Spinal cord (tissue), 10 donors: ENCODE data around the gene ALDOC. TPM values are rescaled to one million over a fixed set of nuclear protein-coding genes. Genes with fewer than 3 reads are reported as not detected.

Experiments
- DNase-seq, 6 donors: peaks; one replicate each; pipeline versions ENCODE4 v3.0.0 to v3.0.0-alpha.2; 2013 to 2015; ENCODE audit warnings: low spot score in 6 of 6, low read depth in 4 of 6
- H3K27ac ChIP-seq: one replicate; pipeline ENCODE4 v1.5.1; 2013; ENCODE audit warnings: low read depth, low read length, control low read depth
- H3K27me3 ChIP-seq: one replicate; pipeline ENCODE4 v1.6.1; 2013; ENCODE audit warnings: low read length; ENCODE audit not compliant: control insufficient read depth, insufficient read depth
- H3K36me3 ChIP-seq: one replicate; pipeline ENCODE4 v1.6.1; 2013; ENCODE audit warnings: low read length; ENCODE audit not compliant: control insufficient read depth, insufficient read depth
- H3K4me1 ChIP-seq: one replicate; pipeline ENCODE4 v1.6.1; 2013; ENCODE audit warnings: low read length; ENCODE audit not compliant: control insufficient read depth, insufficient read depth
- H3K4me3 ChIP-seq: one replicate; pipeline ENCODE4 v1.5.1; 2013; ENCODE audit warnings: low read depth, low read length, control low read depth
- H3K9me3 ChIP-seq: one replicate; pipeline ENCODE4 v1.6.1; 2013; ENCODE audit warnings: low read length; ENCODE audit not compliant: control insufficient read depth, insufficient read depth
- WGBS: methylation state at CpG from one replicate; pipeline ENCODE4 v1.1.5; 2013; ENCODE audit warnings: missing lambda C conversion rate; ENCODE audit not compliant: insufficient coverage; 5-methylcytosine and 5-hydroxymethylcytosine counted together
- polyA plus RNA-seq, 2 donors: library from polyadenylated mRNA; unstranded; fragments of 120-200 nt; gene quantifications; one replicate each; pipeline ENCODE4 v1.2.1, GENCODE V29; 2013; ENCODE audit not compliant: insufficient read length in 2 of 2
- total RNA-seq, 2 donors: library from RNA; depleted of rRNA in 1 of 2; stranded (reverse); fragments of 120-200 nt in 1 of 2; fragments of >200 nt in 1 of 2; gene quantifications; one replicate each; pipeline versions ENCODE4 v1.2.3 to v1.2.4, GENCODE V29; 2013 to 2014
- donor health status: healthy.

ALDOC gene
- total and polyA plus RNA-seq, 4 donors, result 217 to 674 (median 598) TPM

GRCh38 chr17:28537219-28537610 is 39.5 kb downstream of the ALDOC start:
- 79% methylated on average over 12 of the region's 12 CpGs for WGBS
- H3K27ac ChIP-seq, result no peak overlapping the region
- no peak overlapping the region for H3K4me3 ChIP-seq
- no peak for DNase-seq
- no peaks in the 10 kb centered on the region for H3K36me3 ChIP-seq
- H3K9me3 ChIP-seq, result no peaks in the 10 kb centered on the region
- H3K4me1 ChIP-seq, result no peaks in the 10 kb centered on the region
- H3K27me3 ChIP-seq, result no peaks in the 10 kb centered on the region

DNA sequence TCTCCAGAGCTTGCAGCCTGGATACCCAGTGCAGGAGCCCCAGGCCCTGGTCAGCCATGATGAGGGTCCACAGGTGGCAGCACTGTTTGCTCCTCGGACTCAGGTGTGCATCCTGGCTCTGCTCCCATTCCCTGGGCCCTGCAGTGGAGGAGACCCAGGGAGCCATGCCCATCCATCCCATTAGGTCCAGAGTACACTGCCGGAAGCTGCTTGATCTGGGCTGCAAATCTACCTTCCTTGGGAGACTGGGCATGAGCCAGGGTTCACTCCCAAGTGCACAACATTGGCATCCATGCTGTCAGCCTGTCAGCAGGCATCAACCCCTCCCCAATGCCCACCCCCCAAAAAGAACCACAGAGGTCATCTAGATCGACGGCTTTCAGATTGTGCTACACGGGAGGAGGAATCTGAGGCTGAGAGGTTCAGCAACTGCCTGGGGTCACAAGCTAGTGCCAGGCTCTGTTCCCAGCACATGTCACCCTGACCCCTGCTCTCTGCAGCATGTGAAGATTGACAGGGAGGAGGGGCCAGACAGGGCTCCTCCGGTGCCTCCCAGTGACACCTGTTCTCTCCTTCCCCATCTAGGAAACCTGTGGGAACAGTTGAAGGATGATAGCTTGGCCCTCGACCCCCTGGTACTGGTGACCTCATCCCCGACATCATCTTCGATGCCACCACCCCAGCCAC is 40.0 kb downstream of the ALDOC start:
- no peak for DNase-seq
- 66% methylated on average over 7 of the region's 9 CpGs for WGBS
- H3K4me3 ChIP-seq, result no peak overlapping the region
- H3K27ac ChIP-seq, result no peak overlapping the region
- H3K27me3 ChIP-seq, result no peaks in the 10 kb centered on the region
- no peaks in the 10 kb centered on the region for H3K4me1 ChIP-seq
- no peaks in the 10 kb centered on the region for H3K9me3 ChIP-seq
- no peaks in the 10 kb centered on the region for H3K36me3 ChIP-seq

GRCh38 chr17:28534740-28535375 is 41.8 kb downstream of the ALDOC start:
- Histone ChIP-seq H3K4me3 (no peak overlapping the region), H3K27me3 (no peaks in the 10 kb centered on the region), H3K27ac (no peak overlapping the region), H3K4me1 (no peaks in the 10 kb centered on the region), H3K9me3 (no peaks in the 10 kb centered on the region), H3K36me3 (no peaks in the 10 kb centered on the region)
- WGBS, result 87% methylated on average over 9 of the region's 11 CpGs
- no peak for DNase-seq

- 66% methylated on average over 16 of the region's 16 CpGs for WGBS
- Histone ChIP-seq H3K27me3 (no peaks in the 10 kb centered on the region), H3K4me1 (peaks cover 11% of the 10 kb centered on the region), H3K9me3 (no peaks in the 10 kb centered on the region), H3K4me3 (no peak overlapping the region), H3K27ac (no peak overlapping the region), H3K36me3 (no peaks in the 10 kb centered on the region)
- no peak for DNase-seq
These were observed 43.4 kb downstream of the ALDOC start for GRCh38 chr17:28533091-28533807.

DNA sequence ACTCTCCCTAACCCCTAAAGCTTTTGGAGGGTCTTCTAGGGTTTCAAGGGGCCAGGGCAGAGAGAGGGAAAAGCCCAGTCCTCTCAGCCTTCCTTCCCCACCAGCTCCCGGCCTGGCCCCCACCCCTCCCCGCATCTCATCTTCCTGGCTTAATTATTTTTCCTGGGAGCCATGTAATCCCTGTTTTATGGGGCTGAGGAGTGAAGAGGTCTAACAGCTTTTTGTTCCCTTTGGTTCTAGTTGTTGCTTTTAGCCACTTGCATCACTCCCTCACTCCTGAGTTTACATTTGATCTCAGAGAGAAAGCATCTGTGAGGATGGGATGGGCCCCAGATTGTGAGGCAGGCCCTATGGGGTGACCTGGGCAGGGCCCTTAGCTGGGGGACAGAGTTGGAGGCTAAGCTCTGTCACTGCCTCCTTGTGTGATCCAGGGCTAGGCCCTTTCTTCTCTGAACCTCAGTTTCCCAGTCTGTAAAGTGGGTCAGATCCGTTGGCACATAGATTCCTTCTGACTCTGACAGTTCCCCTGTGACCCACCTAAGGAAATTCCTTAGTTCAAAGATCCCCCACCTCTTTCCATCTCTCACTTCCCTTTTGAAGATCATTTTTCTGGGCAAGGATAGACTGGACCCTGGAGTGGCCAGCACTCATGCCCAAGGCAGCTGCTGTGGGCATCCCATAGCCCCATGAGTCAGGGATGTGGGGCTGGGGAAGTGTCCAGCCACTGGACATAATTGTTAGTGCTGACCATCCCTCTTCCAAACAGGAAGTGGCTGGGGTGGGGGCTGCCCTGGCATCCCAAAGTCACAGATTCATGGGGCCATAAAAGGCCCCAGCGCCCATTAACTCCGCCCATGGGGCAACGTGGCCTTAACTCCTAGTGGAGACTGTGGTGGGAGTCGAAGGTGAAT is 44.4 kb downstream of the ALDOC start:
- H3K36me3 ChIP-seq, result no peaks in the 10 kb centered on the region
- 62% methylated on average over 5 of the region's 7 CpGs for WGBS

GRCh38 chr17:28530926-28531325 is 45.8 kb downstream of the ALDOC start:
- peaks cover 11% of the 10 kb centered on the region for H3K4me1 ChIP-seq
- H3K36me3 ChIP-seq, result no peaks in the 10 kb centered on the region
- H3K4me3 ChIP-seq, result no peak overlapping the region
- 92% methylated on average over 5 of the region's 7 CpGs for whole genome bisulfite sequencing
- DNase-seq, result no peak
- H3K9me3 ChIP-seq, result no peaks in the 10 kb centered on the region
- no peak overlapping the region for H3K27ac ChIP-seq
- H3K27me3 ChIP-seq, result no peaks in the 10 kb centered on the region

More for the DNA sequence above, 44.4 kb downstream of the ALDOC start:
- no peaks in the 10 kb centered on the region for H3K27me3 ChIP-seq
- no peak for DNase-seq
- H3K4me1 ChIP-seq, result peaks cover 11% of the 10 kb centered on the region
- H3K4me3 ChIP-seq, result no peak overlapping the region
- no peaks in the 10 kb centered on the region for H3K9me3 ChIP-seq
- no peak overlapping the region for H3K27ac ChIP-seq

DNA sequence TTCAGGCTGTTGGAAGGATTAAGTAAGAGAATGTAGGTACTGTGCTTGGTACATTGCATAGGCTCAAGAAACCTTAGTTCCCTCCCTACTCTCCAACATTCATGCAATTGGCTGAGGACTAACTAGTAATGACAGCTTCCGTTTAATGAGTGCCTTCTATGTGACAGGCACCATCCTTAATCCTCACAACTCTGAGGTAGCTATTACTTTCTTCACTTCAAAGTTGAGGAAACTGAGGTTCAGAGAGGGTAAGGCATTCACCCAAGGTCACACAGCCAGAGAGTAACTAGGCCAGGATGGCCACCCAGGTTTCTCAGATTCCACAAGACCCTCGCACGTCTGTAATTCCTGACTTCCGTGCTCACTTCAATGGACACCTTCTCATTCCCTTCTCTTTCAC is 46.4 kb downstream of the ALDOC start:
- WGBS, result 100% methylated on average over 2 of the region's 4 CpGs
- H3K27me3 ChIP-seq, result no peaks in the 10 kb centered on the region

DNA sequence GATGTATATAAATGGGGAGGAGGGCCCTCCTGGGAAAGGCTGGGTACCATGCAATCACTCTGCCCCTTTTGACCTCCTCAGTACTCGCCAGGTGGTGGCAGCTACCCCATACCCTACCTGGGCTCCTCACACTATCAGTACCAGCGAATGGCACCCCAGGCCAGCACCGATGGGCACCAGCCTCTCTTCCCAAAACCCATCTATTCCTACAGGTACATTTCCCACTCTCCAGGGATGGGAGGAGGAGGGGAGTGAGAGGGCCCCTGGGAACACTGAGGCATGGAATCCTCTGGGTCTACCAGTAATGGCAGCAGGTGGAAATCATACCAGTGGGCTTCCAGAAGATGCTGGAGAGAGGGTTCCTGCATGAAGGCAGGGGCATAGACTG is 47.7 kb downstream of the ALDOC start:
- WGBS, result no CpG with 5 or more reads among the region's 3 CpGs
- no peak for DNase-seq
- H3K4me3 ChIP-seq, result no peak overlapping the region

More for the DNA sequence above, 46.4 kb downstream of the ALDOC start:
- no peak for DNase-seq
- no peak overlapping the region for H3K4me3 ChIP-seq
- peaks cover 11% of the 10 kb centered on the region for H3K4me1 ChIP-seq
- no peak overlapping the region for H3K27ac ChIP-seq
- no peaks in the 10 kb centered on the region for H3K36me3 ChIP-seq
- H3K9me3 ChIP-seq, result no peaks in the 10 kb centered on the region

DNA sequence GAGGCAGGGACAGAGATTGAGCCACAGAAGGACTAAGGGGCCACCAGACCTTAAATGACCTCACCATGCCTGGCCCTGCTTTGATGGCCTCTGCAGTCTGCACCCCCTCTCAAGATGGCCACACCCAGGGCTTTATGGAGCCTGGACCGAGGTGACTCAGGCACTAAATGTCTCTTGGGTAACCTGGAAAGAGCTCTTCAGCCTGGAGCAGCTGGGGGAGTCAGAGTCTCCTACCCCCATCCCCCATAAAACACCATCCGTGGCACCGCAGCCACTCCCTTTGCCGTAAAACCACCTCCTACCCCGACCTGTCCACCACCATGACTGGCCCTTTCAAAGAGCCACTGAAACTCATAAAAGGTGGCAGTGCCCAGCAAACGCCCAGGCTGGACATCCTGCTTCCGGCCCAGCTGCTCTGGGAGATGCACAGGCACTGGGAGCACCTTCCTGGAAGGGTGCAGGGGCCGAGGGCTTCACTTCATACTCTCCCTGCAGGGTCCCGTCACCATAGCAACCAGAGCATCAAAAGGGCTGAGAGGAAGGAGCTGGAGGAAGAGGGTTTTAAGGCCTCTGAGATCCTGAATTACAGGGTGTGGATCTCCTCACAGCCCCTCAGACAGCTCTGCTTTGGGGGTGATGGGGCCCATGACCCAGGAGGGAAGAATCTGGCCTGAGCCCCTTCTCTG is 48.2 kb downstream of the ALDOC start:
- Histone ChIP-seq H3K36me3 (peaks cover 3% of the 10 kb centered on the region), H3K9me3 (no peaks in the 10 kb centered on the region), H3K27me3 (no peaks in the 10 kb centered on the region), H3K27ac (no peak overlapping the region), H3K4me1 (peaks cover 11% of the 10 kb centered on the region), H3K4me3 (no peak overlapping the region)
- peak in 2 of 6 donors; percentile 15 to 67 for DNase-seq
- WGBS, result 46% methylated on average over 9 of the region's 9 CpGs

More for the DNA sequence above, 47.7 kb downstream of the ALDOC start:
- no peak overlapping the region for H3K27ac ChIP-seq
- H3K9me3 ChIP-seq, result no peaks in the 10 kb centered on the region
- H3K36me3 ChIP-seq, result peaks cover 3% of the 10 kb centered on the region
- H3K27me3 ChIP-seq, result no peaks in the 10 kb centered on the region
- H3K4me1 ChIP-seq, result peaks cover 11% of the 10 kb centered on the region
